Sigmoid colon (tissue), 7 donors: Measurements from ENCODE around the gene POLR2C. TPM values are rescaled to one million over a fixed set of nuclear protein-coding genes. Genes with fewer than 3 reads are reported as not detected.

Experiments
- DNase-seq: peaks from one replicate; pipeline ENCODE4 v3.0.0-alpha.2; 2019
- H3K27ac ChIP-seq, 4 donors: fragments of 200-600 bp; sonication (generic); one replicate each; pipeline ENCODE4 v1.5.1; 2016 to 2019; ENCODE audit warnings: mild to moderate bottlenecking in 1 of 4
- H3K27me3 ChIP-seq, 3 donors: fragments of 200-600 bp; sonication (generic); one replicate each; pipeline ENCODE4 v1.5.1; 2019; ENCODE audit warnings: mild to moderate bottlenecking in 1 of 3
- H3K36me3 ChIP-seq, 4 donors: fragments of 200-600 bp; sonication (generic); one replicate each; pipeline ENCODE4 v1.5.1; 2016 to 2019
- H3K4me1 ChIP-seq, 4 donors: fragments of 200-600 bp; sonication (generic); one replicate each; pipeline ENCODE4 v1.5.1; 2017 to 2019
- H3K4me3 ChIP-seq, 4 donors: fragments of 200-600 bp; sonication (generic); one replicate each; pipeline ENCODE4 v1.5.1; 2017 to 2019; ENCODE audit warnings: mild to moderate bottlenecking in 2 of 4, moderate library complexity in 1 of 4
- H3K9me3 ChIP-seq, 4 donors: fragments of 200-600 bp in 3 of 4; sonication (generic) in 3 of 4; one replicate each; pipeline versions ENCODE4 v1.5.1 to v1.6.1; 2013 to 2019
- EP300 ChIP-seq, 4 donors: sonication (generic); formaldehyde crosslinking; IDR thresholded peaks; one replicate each; pipeline ENCODE4 v1.6.1; 2017; ENCODE audit warnings: antibody characterized with exemption in 4 of 4
- POLR2A ChIP-seq, 2 donors: fragments of 450-650 bp; IDR thresholded peaks; one replicate each; pipeline ENCODE4 v1.6.1; 2016; ENCODE audit warnings: antibody characterized with exemption in 2 of 2, mild to moderate bottlenecking in 2 of 2, moderate library complexity in 2 of 2
- POLR2AphosphoS5 ChIP-seq, 4 donors: sonication (generic); formaldehyde crosslinking; IDR thresholded peaks; one replicate each; pipeline ENCODE4 v1.6.1; 2017; ENCODE audit warnings: antibody characterized with exemption in 4 of 4
- WGBS, 2 donors: extraction: QIAGEN DNeasy Blood & Tissue Kit; methylation state at CpG; one replicate each; pipeline ENCODE4 v1.1.7; 2013; 5-methylcytosine and 5-hydroxymethylcytosine counted together
- intact Hi-C: fragments of 100-400 bp; cut with DNase I; formaldehyde crosslinking; loops from one replicate; pipeline ENCODE4 v1.15.1; 2023
- polyA plus RNA-seq, 3 donors: library from polyadenylated mRNA; stranded (reverse); fragments of 200-250 nt; gene quantifications; one replicate each; pipeline ENCODE4 v1.2.3, GENCODE V29; 2013
- total RNA-seq, 4 donors: library from RNA; depleted of rRNA; stranded (reverse); fragments of >200 nt; gene quantifications; one replicate each; pipeline ENCODE4 v1.1.0, GENCODE V29; 2016
- TF ChIP-seq, protein P1 (sequence below), 4 experiments: fragments of 450-650 bp in 3 of 4; fragments of 200-600 bp in 1 of 4; IDR thresholded peaks; one replicate each; pipeline ENCODE4 v1.5.1; 2016 to 2019; ENCODE audit warnings: antibody characterized with exemption in 4 of 4, mild to moderate bottlenecking in 3 of 4, moderate library complexity in 2 of 4
- donor health status: healthy with polysubstance abuse.
- donor health status: Bipolar disorder and iron deficiency.
- donor health status: healthy.

The POLR2C gene
- total and polyA plus RNA-seq, 7 donors: 52.3 to 141 (median 77.7) TPM

DNA sequence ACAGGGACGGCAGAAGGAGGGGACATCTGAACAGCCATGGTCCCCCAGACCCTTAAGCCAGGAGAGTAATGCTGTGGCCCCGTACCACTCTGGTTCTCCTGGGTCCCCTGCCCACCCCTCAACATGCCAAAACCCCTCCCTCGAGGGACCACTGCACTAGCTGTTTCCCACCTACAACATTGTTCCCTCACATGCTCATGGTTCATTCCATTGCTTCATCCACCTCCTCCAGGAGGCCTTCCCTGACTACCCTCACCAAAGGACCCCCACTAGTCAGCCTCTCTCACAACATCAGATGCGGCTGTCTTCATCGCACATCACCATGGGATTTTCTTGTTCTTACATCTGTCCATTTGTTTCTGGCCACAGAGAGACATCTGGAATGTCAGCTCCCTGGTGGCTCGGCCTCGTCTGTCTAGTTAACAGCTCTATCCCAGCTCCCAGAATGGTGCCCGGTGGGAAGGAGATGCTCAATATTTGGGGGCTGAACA is 22.1 kb downstream of the POLR2C start:
- Histone ChIP-seq H3K9me3 (no peaks in the 10 kb centered on the region), H3K27me3 (no peaks in the 10 kb centered on the region), H3K4me3 (no peak overlapping the region), H3K36me3 (no peaks in the 10 kb centered on the region), H3K4me1 (peaks cover 0 to 32% (median 21%) of the 10 kb centered on the region in 4 donors), H3K27ac (no peak overlapping the region)
- no peak for TF ChIP-seq EP300 (IDR thresholded peaks at IDR 0.05)
- TF ChIP-seq, protein P1, sequence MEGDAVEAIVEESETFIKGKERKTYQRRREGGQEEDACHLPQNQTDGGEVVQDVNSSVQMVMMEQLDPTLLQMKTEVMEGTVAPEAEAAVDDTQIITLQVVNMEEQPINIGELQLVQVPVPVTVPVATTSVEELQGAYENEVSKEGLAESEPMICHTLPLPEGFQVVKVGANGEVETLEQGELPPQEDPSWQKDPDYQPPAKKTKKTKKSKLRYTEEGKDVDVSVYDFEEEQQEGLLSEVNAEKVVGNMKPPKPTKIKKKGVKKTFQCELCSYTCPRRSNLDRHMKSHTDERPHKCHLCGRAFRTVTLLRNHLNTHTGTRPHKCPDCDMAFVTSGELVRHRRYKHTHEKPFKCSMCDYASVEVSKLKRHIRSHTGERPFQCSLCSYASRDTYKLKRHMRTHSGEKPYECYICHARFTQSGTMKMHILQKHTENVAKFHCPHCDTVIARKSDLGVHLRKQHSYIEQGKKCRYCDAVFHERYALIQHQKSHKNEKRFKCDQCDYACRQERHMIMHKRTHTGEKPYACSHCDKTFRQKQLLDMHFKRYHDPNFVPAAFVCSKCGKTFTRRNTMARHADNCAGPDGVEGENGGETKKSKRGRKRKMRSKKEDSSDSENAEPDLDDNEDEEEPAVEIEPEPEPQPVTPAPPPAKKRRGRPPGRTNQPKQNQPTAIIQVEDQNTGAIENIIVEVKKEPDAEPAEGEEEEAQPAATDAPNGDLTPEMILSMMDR (IDR thresholded peaks at IDR 0.05): no peak
- intact Hi-C loops: no loop called here
- WGBS, 2 donors: 92 to 96% methylated on average over 8 of the region's 8 CpGs
- no peak for DNase-seq

DNA sequence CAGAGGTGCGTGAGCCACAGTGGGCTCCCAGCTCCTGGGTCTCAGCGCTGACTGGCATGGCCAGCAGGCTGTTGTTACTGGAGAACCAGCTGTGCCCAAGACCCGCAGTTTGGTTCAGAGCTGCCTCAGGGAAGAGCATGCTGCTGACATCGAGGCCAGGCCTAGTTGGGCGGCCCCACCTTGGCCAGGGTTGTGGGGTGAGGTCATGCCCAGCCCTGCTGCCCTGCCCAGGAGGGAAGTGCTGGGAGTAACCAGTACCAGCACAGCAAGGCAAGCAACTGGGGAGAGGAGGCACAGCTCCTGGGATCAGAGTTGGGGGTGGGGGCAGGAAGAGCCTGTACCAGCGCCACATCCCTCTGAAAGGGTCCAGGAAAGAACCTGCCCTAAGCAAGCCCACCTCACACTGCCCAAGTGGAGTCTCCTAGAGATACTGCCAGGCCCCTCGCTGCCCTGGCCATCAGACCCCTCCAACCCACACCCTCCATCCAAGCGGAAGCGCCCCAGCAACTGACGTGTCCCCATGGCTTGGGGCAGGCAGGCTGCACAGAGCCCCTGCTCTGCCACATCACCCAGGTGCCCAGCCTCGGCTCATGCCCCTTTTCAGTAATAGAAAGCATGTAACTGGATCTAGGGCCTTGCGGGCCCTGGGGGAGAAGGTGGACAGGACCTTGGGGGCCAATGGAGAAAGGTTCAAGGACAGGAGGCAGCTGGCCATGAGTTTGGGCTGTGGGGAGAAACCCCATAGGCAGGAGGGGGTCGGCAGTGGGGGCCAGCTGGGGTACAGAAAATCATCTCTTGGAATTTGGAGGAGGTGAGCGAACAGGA is 22.8 kb downstream of the POLR2C start:
- peak overlapping the region; percentile 62 to 70 (median 64) for H3K4me3 ChIP-seq
- peak overlapping the region; percentile 51 to 73 (median 64) for H3K27ac ChIP-seq
- WGBS, 2 donors: 47 to 68% methylated on average over 14 of the region's 14 CpGs
- H3K27me3 ChIP-seq: no peaks in the 10 kb centered on the region
- TF ChIP-seq POLR2AphosphoS5 (IDR thresholded peaks at IDR 0.05) (no peak), EP300 (IDR thresholded peaks at IDR 0.05) (no peak), POLR2A (IDR thresholded peaks at IDR 0.05) (no peak)
- TF ChIP-seq, protein P1 (IDR thresholded peaks at IDR 0.05): no peak
- H3K4me1 ChIP-seq: peaks cover 0 to 24% (median 14%) of the 10 kb centered on the region in 4 donors
- no peak for DNase-seq
- no peaks in the 10 kb centered on the region for H3K9me3 ChIP-seq
- no peaks in the 10 kb centered on the region for H3K36me3 ChIP-seq
- intact Hi-C loops: no loop called here

- Histone ChIP-seq H3K27ac (peak within 1 kb of the TSS; percentile 51 to 73 (median 64)), H3K9me3 (no peaks in the 10 kb centered on the region), H3K27me3 (no peaks in the 10 kb centered on the region), H3K4me1 (peaks cover 0 to 22% (median 13%) of the 10 kb centered on the region in 4 donors), H3K4me3 (peak within 1 kb of the TSS; percentile 62 to 70 (median 64)), H3K36me3 (no peaks in the 10 kb centered on the region)
- DNase-seq: peak; percentile 88
- intact Hi-C loops: loop anchor here (2.0 kb wide), 1 partner anchor 51 kb away; the partner anchor contains the start of gene CCDC102A
- WGBS, 2 donors: 1 to 2% methylated on average over 73 of the region's 73 CpGs
- TF ChIP-seq POLR2A (IDR thresholded peaks at IDR 0.05) (no peak), POLR2AphosphoS5 (IDR thresholded peaks at IDR 0.05) (no peak), EP300 (IDR thresholded peaks at IDR 0.05) (no peak)
- TF ChIP-seq, protein P1 (IDR thresholded peaks at IDR 0.05): no peak
Measured at GRCh38 chr16:57485916-57486857, 23.7 kb downstream of the POLR2C start, which contains the start of gene DOK4. Gene DOK4 (minus strand): TSS chr16:57486493. CDS start chr16:57479507, 6,986 bp downstream.

DNA sequence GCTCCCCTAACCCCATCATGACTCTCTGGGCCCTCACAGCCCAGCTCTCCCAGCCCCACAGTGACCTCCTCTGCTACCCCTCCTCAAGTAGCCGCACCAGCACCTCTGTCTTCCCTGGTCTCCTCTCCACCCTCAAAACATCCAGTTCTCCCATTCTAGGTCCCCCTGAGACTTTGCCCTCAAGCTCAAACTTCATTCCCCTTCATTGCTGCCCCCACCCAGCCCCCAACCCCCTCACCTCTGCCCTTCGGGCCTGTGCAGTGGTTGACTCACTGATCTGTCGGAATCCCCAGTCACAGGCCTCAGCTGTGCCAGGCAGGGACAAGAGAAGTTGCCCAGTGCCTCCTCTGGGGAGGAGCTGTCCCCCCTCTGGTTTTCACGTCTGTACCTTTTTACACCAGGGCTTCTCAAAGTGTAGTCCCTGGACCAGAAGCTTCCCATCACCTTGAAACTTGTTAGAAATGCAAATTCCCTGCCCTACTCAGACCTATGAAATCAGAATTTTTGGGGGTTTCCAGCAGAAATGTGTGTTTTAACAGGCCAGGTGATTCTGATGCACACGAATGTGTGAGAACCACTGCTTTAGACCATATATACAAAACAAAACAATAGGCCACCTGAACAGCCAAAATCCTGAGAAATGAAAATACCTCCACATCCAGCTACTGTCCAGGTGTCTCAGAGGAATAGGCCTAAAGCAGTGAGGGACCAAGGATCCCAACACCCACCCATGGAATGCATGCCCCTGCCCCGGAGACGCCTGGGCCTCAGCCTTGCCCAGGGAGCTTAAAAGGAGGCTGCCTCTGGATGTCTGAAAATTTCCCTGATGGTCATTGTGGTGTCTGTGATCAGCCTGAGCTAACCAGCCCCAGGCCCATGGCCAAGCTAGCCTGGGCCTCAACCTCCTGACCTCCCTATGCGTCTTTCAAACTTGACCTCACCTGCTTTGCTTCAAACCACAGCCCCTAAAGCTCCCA is 24.7 kb downstream of the POLR2C start:
- TF ChIP-seq POLR2AphosphoS5 (IDR thresholded peaks at IDR 0.05) (no peak), EP300 (IDR thresholded peaks at IDR 0.05) (no peak), POLR2A (IDR thresholded peaks at IDR 0.05) (no peak)
- no peak for DNase-seq
- 90 to 91% methylated on average over 8 of the region's 8 CpGs for WGBS, 2 donors
- no peaks in the 10 kb centered on the region for H3K9me3 ChIP-seq
- no peaks in the 10 kb centered on the region for H3K36me3 ChIP-seq
- H3K4me1 ChIP-seq: peaks cover 0 to 22% (median 13%) of the 10 kb centered on the region in 4 donors
- H3K4me3 ChIP-seq: peak overlapping the region; percentile 31 to 70 (median 62)
- H3K27me3 ChIP-seq: no peaks in the 10 kb centered on the region
- H3K27ac ChIP-seq: peak overlapping the region; percentile 31 to 72 (median 61)
- intact Hi-C loops: loop anchor here (2.0 kb wide), 1 partner anchor 50 kb away; the partner anchor contains the start of gene CCDC102A
